ENCODE results near the gene BACH2. TPM values are rescaled to one million over a fixed set of nuclear protein-coding genes. Genes with fewer than 3 reads are reported as not detected.

The BACH2 gene
- total and polyA plus RNA-seq, 4 donors = 11.0 to 16.7 (median 12.9) TPM

DNA sequence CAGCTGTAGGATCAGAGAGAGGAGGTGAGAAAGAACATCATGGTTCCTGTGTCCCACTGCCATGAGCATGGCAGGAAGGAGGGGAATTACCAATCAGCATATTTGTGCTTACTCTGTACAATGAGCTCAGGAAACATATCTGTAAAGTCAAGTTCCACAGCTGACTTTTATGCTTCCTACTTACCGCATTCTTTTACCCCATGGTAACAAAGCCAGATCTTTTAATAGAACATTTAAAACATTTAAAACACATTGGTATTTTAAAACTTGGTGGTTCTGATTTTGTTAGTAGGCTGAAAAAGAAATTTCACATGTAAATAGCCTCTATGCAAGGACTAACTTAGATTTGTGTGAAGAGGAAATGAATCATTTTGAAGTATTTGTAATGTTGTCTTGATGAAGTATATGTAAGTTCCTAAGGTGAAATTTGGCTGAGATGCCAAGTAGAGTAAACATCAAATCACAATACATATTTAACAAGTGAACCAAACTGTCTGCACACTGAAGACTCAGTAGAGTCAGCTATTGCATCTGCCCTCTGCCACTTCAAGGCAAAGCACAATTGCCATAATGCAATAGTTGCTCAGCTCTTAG is 287.6 kb downstream of the BACH2 start:
- no peak overlapping the region for H3K4me3 ChIP-seq (ENCODE audit: low read depth, low read length)
- WGBS (ENCODE audit: insufficient coverage) = no CpG with 5 or more reads among the region's 1 CpG
- no peak for DNase-seq (ENCODE audit: low read depth in 4 of 6, low spot score in 6 of 6)
- H3K9me3 ChIP-seq (ENCODE audit: control insufficient read depth, insufficient read depth, low read length) = no peaks in the 10 kb centered on the region
- H3K4me1 ChIP-seq (ENCODE audit: control insufficient read depth, insufficient read depth, low read length) = no peaks in the 10 kb centered on the region
- no peaks in the 10 kb centered on the region for H3K27me3 ChIP-seq (ENCODE audit: control insufficient read depth, insufficient read depth, low read length)
- peaks cover 7% of the 10 kb centered on the region for H3K36me3 ChIP-seq (ENCODE audit: control insufficient read depth, insufficient read depth, low read length)
- H3K27ac ChIP-seq (ENCODE audit: low read depth, low read length) = no peak overlapping the region

DNA sequence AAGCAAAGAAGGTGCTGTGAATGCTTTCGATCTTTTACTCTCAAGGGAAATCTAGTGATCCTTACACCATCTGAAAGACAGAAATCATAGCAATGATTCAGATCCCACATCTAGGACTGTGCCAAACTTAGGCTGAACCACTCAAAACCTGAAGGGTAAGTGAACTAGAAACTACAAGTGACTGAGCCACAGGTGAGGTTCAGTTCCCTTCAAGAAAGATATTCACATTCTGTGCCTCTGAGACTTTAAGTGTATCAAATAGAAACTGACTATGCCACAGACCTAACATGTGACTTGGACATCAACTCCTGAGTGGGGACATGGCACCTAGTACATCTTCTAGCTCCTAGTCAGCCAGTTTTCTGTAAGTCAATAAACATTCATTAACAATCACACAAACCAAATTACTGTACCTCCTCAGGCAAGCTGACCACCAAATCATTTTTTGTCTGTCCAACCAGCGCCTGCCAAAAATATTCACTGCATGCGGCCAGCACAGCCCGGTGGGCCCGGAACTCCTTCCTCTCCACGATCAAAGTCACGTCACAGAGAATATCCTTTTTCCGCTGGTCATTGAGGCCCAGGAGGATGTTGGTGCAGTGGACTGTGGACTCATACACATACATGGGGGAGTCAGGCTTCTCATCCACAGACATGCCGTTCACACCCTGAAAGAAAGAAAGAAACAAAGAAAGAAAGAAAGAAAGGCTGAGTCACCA is 288.3 kb downstream of the BACH2 start:
- WGBS (ENCODE audit: insufficient coverage) = 95% methylated on average over 4 of the region's 9 CpGs
- Histone ChIP-seq H3K4me1 (ENCODE audit: control insufficient read depth, insufficient read depth, low read length) (no peaks in the 10 kb centered on the region), H3K27ac (ENCODE audit: low read depth, low read length) (no peak overlapping the region), H3K36me3 (ENCODE audit: control insufficient read depth, insufficient read depth, low read length) (peaks cover 7% of the 10 kb centered on the region), H3K27me3 (ENCODE audit: control insufficient read depth, insufficient read depth, low read length) (no peaks in the 10 kb centered on the region), H3K4me3 (ENCODE audit: low read depth, low read length) (no peak overlapping the region), H3K9me3 (ENCODE audit: control insufficient read depth, insufficient read depth, low read length) (no peaks in the 10 kb centered on the region)
- no peak for DNase-seq (ENCODE audit: low read depth in 4 of 6, low spot score in 6 of 6)

DNA sequence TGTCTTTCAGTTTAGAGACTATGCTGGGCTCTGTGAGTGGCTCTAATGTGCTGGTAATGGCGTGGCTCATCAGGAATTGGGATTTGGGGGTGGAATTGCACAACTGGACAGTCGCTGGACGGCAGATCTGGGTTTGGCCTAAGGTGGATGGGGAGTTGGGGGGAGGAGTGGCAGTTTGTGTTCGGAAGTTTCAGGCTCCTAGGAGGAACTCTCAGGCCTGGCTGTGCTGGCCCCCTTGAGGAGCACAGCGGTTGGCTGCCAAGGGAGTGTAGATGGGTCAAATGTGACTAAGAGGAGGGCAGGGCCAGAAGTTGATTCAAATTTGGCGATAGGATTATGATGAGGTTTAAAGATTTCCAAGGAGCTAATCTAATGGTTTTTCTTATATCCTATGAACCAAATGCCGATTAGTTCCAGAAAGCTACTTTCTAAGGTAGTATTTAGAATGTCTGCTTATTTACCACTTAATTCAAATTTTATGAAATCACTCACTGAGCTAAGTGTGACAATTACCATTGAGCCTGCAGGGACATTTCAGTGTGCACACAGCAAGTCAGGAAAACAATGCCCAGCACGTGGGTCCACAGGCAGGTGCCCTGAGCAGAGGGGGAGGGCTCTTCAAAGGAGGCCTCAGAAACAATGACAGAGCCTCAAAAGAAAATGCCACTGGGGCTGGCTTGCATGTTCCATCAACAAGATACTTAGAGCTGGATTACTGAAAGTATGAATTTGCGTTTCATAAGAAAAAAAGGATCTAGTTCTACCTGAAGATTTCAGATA is 291.4 kb downstream of the BACH2 start:
- H3K4me3 ChIP-seq (ENCODE audit: low read depth, low read length) = no peak overlapping the region
- H3K36me3 ChIP-seq (ENCODE audit: control insufficient read depth, insufficient read depth, low read length) = peaks cover 7% of the 10 kb centered on the region
- H3K4me1 ChIP-seq (ENCODE audit: control insufficient read depth, insufficient read depth, low read length) = no peaks in the 10 kb centered on the region
- DNase-seq (ENCODE audit: low read depth in 4 of 6, low spot score in 6 of 6) = no peak
- H3K9me3 ChIP-seq (ENCODE audit: control insufficient read depth, insufficient read depth, low read length) = no peaks in the 10 kb centered on the region
- WGBS (ENCODE audit: insufficient coverage) = 90% methylated on average over 6 of the region's 9 CpGs
- no peak overlapping the region for H3K27ac ChIP-seq (ENCODE audit: low read depth, low read length)
- H3K27me3 ChIP-seq (ENCODE audit: control insufficient read depth, insufficient read depth, low read length) = no peaks in the 10 kb centered on the region

DNA sequence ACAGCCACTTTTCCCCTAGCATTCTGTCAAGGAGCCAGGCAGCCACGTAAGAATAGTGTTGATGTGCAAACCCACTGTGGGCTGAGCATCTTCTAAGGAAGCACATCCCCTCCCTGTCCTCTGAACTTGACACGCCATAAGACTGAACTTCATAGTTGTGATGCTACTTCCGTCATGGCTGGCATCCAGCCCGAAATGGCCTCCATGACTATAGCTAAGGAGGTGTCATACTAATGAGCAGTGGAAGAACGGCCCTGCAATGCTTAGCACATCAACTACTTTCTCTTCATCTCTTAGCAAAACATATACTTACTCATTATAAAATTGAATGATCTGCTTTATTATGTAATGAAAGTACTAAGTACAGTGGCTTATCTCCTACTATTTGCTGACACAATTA is 292.1 kb downstream of the BACH2 start:
- Histone ChIP-seq H3K9me3 (ENCODE audit: control insufficient read depth, insufficient read depth, low read length) (no peaks in the 10 kb centered on the region), H3K4me1 (ENCODE audit: control insufficient read depth, insufficient read depth, low read length) (no peaks in the 10 kb centered on the region), H3K36me3 (ENCODE audit: control insufficient read depth, insufficient read depth, low read length) (peaks cover 7% of the 10 kb centered on the region), H3K4me3 (ENCODE audit: low read depth, low read length) (no peak overlapping the region), H3K27me3 (ENCODE audit: control insufficient read depth, insufficient read depth, low read length) (no peaks in the 10 kb centered on the region), H3K27ac (ENCODE audit: low read depth, low read length) (no peak overlapping the region)
- WGBS (ENCODE audit: insufficient coverage) = 95% methylated on average over 4 of the region's 5 CpGs
- no peak for DNase-seq (ENCODE audit: low read depth in 4 of 6, low spot score in 6 of 6)

DNA sequence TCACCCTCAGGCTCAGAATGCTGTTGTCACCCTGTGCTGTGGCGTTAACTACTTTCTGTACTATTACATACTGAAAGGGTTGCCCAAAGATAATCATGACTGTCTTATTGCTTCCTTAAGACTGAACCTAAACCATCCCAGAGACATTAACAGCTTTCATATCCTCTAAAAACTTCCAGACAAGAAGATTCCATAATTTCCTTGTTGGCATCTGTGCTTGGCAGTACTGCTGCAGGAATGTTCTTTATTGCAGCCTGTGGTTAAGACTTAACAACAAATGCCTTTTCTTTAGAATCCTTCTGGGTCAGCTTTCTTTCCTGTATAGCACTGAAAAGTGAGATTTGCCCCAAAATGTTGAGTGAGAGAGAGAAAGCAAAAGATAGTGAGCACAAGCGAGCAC is 292.7 kb downstream of the BACH2 start:
- Histone ChIP-seq H3K4me3 (ENCODE audit: low read depth, low read length) (no peak overlapping the region), H3K36me3 (ENCODE audit: control insufficient read depth, insufficient read depth, low read length) (peaks cover 7% of the 10 kb centered on the region), H3K4me1 (ENCODE audit: control insufficient read depth, insufficient read depth, low read length) (no peaks in the 10 kb centered on the region), H3K27ac (ENCODE audit: low read depth, low read length) (no peak overlapping the region), H3K27me3 (ENCODE audit: control insufficient read depth, insufficient read depth, low read length) (no peaks in the 10 kb centered on the region), H3K9me3 (ENCODE audit: control insufficient read depth, insufficient read depth, low read length) (no peaks in the 10 kb centered on the region)
- WGBS (ENCODE audit: insufficient coverage) = 100% methylated on average over 1 of the region's 2 CpGs
- DNase-seq (ENCODE audit: low read depth in 4 of 6, low spot score in 6 of 6) = no peak

DNA sequence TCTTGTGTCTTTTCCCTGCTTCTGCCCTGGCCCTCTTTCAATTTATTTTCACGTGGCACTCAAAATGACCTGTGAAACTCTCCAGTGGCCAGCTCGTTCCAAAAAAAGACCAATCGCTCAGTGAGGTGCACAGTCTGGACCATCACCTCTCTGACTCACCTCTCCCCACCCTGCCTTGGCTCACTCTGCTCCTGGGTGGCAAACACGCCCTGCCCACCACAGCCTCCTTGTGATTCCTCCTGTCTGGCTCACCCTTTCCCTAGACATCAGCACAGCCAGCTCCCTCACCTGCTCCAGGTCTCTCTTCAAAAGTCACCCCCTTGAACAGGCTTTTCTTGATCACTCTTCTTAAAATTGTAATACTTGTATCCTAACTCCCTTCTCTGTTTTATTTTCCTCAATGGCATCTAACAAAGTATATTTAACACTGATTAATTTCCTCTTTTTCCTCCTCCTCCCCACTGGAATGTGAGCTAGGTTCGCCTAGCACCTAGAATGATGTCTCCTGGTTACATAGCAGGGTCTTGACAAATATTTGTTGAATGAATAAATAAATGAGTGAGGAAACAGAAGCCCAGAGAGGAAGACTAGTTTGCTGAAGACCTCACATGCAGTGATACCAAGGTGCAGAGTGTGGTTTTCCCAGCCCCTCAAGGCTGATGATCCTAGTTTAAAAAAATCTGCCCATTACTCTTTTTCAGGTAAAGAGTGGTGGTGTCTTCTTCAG is 293.4 kb downstream of the BACH2 start:
- Histone ChIP-seq H3K4me1 (ENCODE audit: control insufficient read depth, insufficient read depth, low read length) (peaks cover under 1% of the 10 kb centered on the region), H3K27ac (ENCODE audit: low read depth, low read length) (no peak overlapping the region), H3K36me3 (ENCODE audit: control insufficient read depth, insufficient read depth, low read length) (peaks cover 7% of the 10 kb centered on the region), H3K4me3 (ENCODE audit: low read depth, low read length) (no peak overlapping the region), H3K9me3 (ENCODE audit: control insufficient read depth, insufficient read depth, low read length) (no peaks in the 10 kb centered on the region), H3K27me3 (ENCODE audit: control insufficient read depth, insufficient read depth, low read length) (no peaks in the 10 kb centered on the region)
- no peak for DNase-seq (ENCODE audit: low read depth in 4 of 6, low spot score in 6 of 6)
- 88% methylated on average over 4 of the region's 5 CpGs for WGBS (ENCODE audit: insufficient coverage)

DNA sequence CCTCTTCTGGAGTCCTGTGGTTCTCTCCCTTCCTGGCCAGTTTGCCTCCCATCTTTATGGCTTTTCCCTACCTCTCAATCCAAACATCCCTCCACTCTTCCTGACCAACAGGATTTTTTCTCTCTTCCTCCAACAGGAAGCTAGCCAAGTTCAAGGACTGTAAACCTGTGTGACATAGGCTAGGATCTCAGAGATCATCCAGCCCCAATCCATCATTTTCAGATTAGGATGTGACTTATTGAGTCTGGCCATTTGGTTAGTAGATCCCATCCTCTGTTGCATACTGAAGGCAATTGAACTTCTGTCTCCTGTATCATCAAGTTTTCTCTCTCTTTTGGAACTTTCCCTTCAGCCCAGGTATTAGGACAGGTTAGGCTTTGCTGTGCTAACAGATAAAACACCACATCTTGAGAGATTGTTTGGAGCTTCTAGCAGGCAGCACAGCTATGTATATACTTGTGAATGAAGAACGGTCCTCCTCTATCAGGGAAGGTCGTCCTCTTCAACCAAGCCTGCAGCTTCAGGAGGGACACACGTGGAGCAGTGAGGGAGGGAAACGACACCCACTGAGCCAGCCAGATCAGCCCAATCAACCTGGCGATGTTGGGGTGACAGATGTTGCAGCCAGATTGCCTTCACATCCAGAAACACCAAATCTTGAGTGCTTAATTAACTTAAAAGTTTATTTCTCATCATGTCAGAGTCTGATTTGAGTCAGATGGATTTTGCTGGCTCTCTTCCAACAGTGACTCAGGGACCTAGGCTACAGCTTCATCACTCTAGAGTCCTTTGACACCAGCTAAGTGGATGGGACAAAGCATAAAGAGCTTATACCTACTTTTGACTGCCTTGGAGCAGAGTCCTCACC is 295.5 kb downstream of the BACH2 start:
- H3K9me3 ChIP-seq (ENCODE audit: control insufficient read depth, insufficient read depth, low read length) = no peaks in the 10 kb centered on the region
- H3K27ac ChIP-seq (ENCODE audit: low read depth, low read length) = no peak overlapping the region
- no peak overlapping the region for H3K4me3 ChIP-seq (ENCODE audit: low read depth, low read length)
- H3K27me3 ChIP-seq (ENCODE audit: control insufficient read depth, insufficient read depth, low read length) = no peaks in the 10 kb centered on the region
- no peaks in the 10 kb centered on the region for H3K36me3 ChIP-seq (ENCODE audit: control insufficient read depth, insufficient read depth, low read length)
- WGBS (ENCODE audit: insufficient coverage) = no CpG with 5 or more reads among the region's 5 CpGs
- H3K4me1 ChIP-seq (ENCODE audit: control insufficient read depth, insufficient read depth, low read length) = peaks cover 4% of the 10 kb centered on the region
- no peak for DNase-seq (ENCODE audit: low read depth in 4 of 6, low spot score in 6 of 6)

DNA sequence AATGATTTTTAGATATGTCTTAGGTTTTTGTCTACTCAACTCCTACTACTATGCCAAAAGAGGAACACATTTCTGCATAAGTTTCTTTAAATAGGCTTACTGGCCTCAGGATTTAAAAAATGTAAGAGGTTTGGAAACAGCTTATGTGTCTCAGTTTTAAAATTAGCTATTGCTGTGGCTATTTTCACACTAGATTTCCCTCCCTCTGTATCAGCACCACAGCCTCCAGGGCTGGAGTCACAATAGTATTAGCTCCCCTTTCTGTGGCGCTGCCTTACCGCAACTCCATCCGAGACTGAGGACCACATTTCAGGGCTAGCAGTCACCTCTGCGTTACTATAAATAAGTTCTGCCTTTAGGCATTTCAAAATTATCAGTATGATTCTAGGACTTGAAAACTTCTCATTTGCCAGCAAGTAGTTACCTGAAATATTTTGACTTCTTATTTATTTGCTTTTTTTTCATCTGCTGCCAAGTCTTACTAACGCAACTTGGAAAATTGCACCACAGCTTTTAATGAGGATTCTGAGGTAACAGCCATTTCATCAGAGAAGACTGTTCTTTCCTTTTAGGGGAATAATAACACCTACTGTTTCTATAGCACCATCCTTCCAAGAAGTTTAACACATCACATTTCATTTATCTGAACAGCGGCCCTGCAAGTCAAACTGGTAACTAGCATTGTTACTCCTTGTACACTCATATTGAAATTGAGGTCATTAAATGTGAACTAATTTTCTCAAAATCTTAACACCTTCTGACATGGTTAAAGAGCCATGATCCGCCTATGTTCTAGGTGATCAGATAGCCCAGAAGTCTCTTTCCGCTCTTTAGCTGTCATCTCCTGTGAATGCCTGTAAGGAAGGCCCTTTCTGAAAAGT is 296.5 kb downstream of the BACH2 start:
- Histone ChIP-seq H3K27me3 (ENCODE audit: control insufficient read depth, insufficient read depth, low read length) (no peaks in the 10 kb centered on the region), H3K4me3 (ENCODE audit: low read depth, low read length) (no peak overlapping the region), H3K27ac (ENCODE audit: low read depth, low read length) (no peak overlapping the region), H3K4me1 (ENCODE audit: control insufficient read depth, insufficient read depth, low read length) (peaks cover 4% of the 10 kb centered on the region), H3K36me3 (ENCODE audit: control insufficient read depth, insufficient read depth, low read length) (no peaks in the 10 kb centered on the region), H3K9me3 (ENCODE audit: control insufficient read depth, insufficient read depth, low read length) (no peaks in the 10 kb centered on the region)
- WGBS (ENCODE audit: insufficient coverage) = 100% methylated on average over 4 of the region's 8 CpGs
- DNase-seq (ENCODE audit: low read depth in 4 of 6, low spot score in 6 of 6) = peak in 2 of 6 donors; percentile 26 to 30

All from spinal cord (tissue), 10 donors.